Measurements from ENCODE around the gene ZXDC.

The ZXDC gene

GRCh38 chr3:126435456-126436315 is 40.0 kb downstream of the ZXDC start:
- no peak for DNase-seq (ENCODE audit: low spot score)

- no peak for DNase-seq (ENCODE audit: low spot score)
Measured at GRCh38 chr3:126434931-126435411, 40.7 kb downstream of the ZXDC start.

- no peak for DNase-seq (ENCODE audit: low spot score)
Measured at GRCh38 chr3:126434264-126434590, 41.5 kb downstream of the ZXDC start.

GRCh38 chr3:126433496-126434263 is 42.0 kb downstream of the ZXDC start:
- DNase-seq (ENCODE audit: low spot score) = no peak

GRCh38 chr3:126433105-126433430 is 42.6 kb downstream of the ZXDC start:
- DNase-seq (ENCODE audit: low spot score) = no peak

- no peak for DNase-seq (ENCODE audit: low spot score)
Measured at GRCh38 chr3:126432361-126433104, 43.2 kb downstream of the ZXDC start.

GRCh38 chr3:126431103-126431534 is 44.6 kb downstream of the ZXDC start:
- DNase-seq (ENCODE audit: low spot score) = no peak

- DNase-seq (ENCODE audit: low spot score) = no peak
Measured at GRCh38 chr3:126424751-126425150, 50.9 kb downstream of the ZXDC start.

- no peak for DNase-seq (ENCODE audit: low spot score)
Measured at GRCh38 chr3:126424039-126424717, 51.5 kb downstream of the ZXDC start.

- no peak for DNase-seq (ENCODE audit: low spot score)
Measured at GRCh38 chr3:126423191-126424038, 52.3 kb downstream of the ZXDC start.

- no peak for DNase-seq (ENCODE audit: low spot score)
Measured at GRCh38 chr3:126422571-126423091, 53.1 kb downstream of the ZXDC start.

GRCh38 chr3:126422121-126422520 is 53.6 kb downstream of the ZXDC start:
- DNase-seq (ENCODE audit: low spot score) = no peak

GRCh38 chr3:126421573-126422119 is 54.0 kb downstream of the ZXDC start:
- DNase-seq (ENCODE audit: low spot score) = no peak

GRCh38 chr3:126419886-126420786 is 55.6 kb downstream of the ZXDC start:
- DNase-seq (ENCODE audit: low spot score) = no peak

- no peak for DNase-seq (ENCODE audit: low spot score)
Measured at GRCh38 chr3:126419151-126419703, 56.5 kb downstream of the ZXDC start.

- no peak for DNase-seq (ENCODE audit: low spot score)
Measured at GRCh38 chr3:126418661-126419131, 57.0 kb downstream of the ZXDC start.

- no peak for DNase-seq (ENCODE audit: low spot score)
Measured at GRCh38 chr3:126417981-126418530, 57.6 kb downstream of the ZXDC start.

- no peak for DNase-seq (ENCODE audit: low spot score)
Measured at GRCh38 chr3:126417515-126417914, 58.2 kb downstream of the ZXDC start.

GRCh38 chr3:126416943-126417342 is 58.7 kb downstream of the ZXDC start:
- no peak for DNase-seq (ENCODE audit: low spot score)

All from HuH-7 (cell line).